GM23338 (cell line): ENCODE data around the gene NFKBIZ. TPM values are rescaled to one million over a fixed set of nuclear protein-coding genes. Genes with fewer than 3 reads are reported as not detected.

ENCODE experiments used
- ATAC-seq: fragments of 200-7000 bp; cut with Tn5 transposase; 3 replicates; pipeline ENCODE4 v1.9.1; 2020
- DNase-seq: peaks from one replicate; pipeline ENCODE4 v3.0.0-alpha.2; 2015; ENCODE audit warnings: low spot score
- H2AFZ ChIP-seq: fragments of 200-600 bp; sonication (generic); 2 replicates; pipeline ENCODE4 v1.8.0; 2016; ENCODE audit warnings: antibody characterized with exemption, mild to moderate bottlenecking, moderate library complexity
- H3F3A ChIP-seq: fragments of 200-600 bp; sonication (generic); replicated peaks from 2 replicates; pipeline ENCODE4 v1.8.0; 2017; ENCODE audit warnings: antibody characterized with exemption, mixed run types, low read depth
- H3K27ac ChIP-seq: fragments of 200-600 bp; sonication (generic); 2 replicates; pipeline ENCODE4 v1.6.1; 2016; ENCODE audit warnings: low read depth
- H3K27me3 ChIP-seq: fragments of 200-600 bp; sonication (generic); 2 replicates; pipeline ENCODE4 v1.8.0; 2016; ENCODE audit warnings: mild to moderate bottlenecking, mixed run types, moderate library complexity; ENCODE audit not compliant: insufficient read depth
- H3K36me3 ChIP-seq: fragments of 200-600 bp; sonication (generic); 2 replicates; pipeline ENCODE4 v1.8.0; 2016; ENCODE audit warnings: mild to moderate bottlenecking; ENCODE audit not compliant: insufficient read depth
- H3K4me1 ChIP-seq: fragments of 200-600 bp; sonication (generic); 2 replicates; pipeline ENCODE4 v1.8.0; 2016; ENCODE audit warnings: mild to moderate bottlenecking, moderate library complexity; ENCODE audit not compliant: insufficient read depth
- H3K4me2 ChIP-seq: fragments of 200-600 bp; sonication (generic); 2 replicates; pipeline ENCODE4 v1.7.1; 2017; ENCODE audit warnings: mixed run types
- H3K4me3 ChIP-seq: fragments of 200-600 bp; sonication (generic); 2 replicates; pipeline ENCODE4 v1.6.1; 2016; ENCODE audit warnings: mixed run types
- H3K79me2 ChIP-seq: fragments of 200-600 bp; sonication (generic); replicated peaks from 2 replicates; pipeline ENCODE4 v1.8.0; 2017; ENCODE audit warnings: mild to moderate bottlenecking; ENCODE audit not compliant: insufficient read depth
- H3K9me2 ChIP-seq: fragments of 200-600 bp; sonication (generic); 2 replicates; pipeline ENCODE4 v1.8.0; 2017; ENCODE audit not compliant: insufficient read depth
- H4K20me1 ChIP-seq: fragments of 200-600 bp; sonication (generic); replicated peaks from 2 replicates; pipeline ENCODE4 v1.8.0; 2017; ENCODE audit warnings: mild to moderate bottlenecking; ENCODE audit not compliant: insufficient read depth
- H3K27ac Mint-ChIP-seq: 2 replicates; pipeline ENCODE4 v1.8.0; 2020; ENCODE audit warnings: inconsistent platforms, mild to moderate bottlenecking, moderate library complexity, mixed read lengths
- H3K27me3 Mint-ChIP-seq: 3 replicates; pipeline ENCODE4 v1.8.0; 2022; ENCODE audit warnings: low read depth, mild to moderate bottlenecking, moderate library complexity, mixed read lengths, inconsistent platforms; ENCODE audit not compliant: insufficient read depth, poor library complexity
- H3K36me3 Mint-ChIP-seq: 3 replicates; pipeline ENCODE4 v1.8.0; 2021; ENCODE audit warnings: low read depth, mild to moderate bottlenecking, inconsistent platforms, moderate library complexity, mixed read lengths
- H3K4me1 Mint-ChIP-seq: 3 replicates; pipeline ENCODE4 v1.8.0; 2020; ENCODE audit warnings: mild to moderate bottlenecking, inconsistent platforms, mixed read lengths
- H3K4me3 Mint-ChIP-seq: 3 replicates; pipeline ENCODE4 v1.8.0; 2021; ENCODE audit warnings: moderate library complexity, mild to moderate bottlenecking, inconsistent platforms, mixed read lengths
- H3K9me3 Mint-ChIP-seq: 3 replicates; pipeline ENCODE4 v1.8.0; 2020; ENCODE audit warnings: moderate library complexity, mild to moderate bottlenecking, inconsistent platforms, mixed read lengths
- CREB1 ChIP-seq: fragments of 250-450 bp; sonication (Bioruptor Pico); IDR thresholded peaks from 2 replicates; pipeline ENCODE4 v1.5.0; 2020; ENCODE audit warnings: low read depth, mild to moderate bottlenecking, moderate library complexity
- EZH2phosphoT487 ChIP-seq: fragments of 200-600 bp; sonication (generic); IDR thresholded peaks from one replicate; pipeline ENCODE4 v1.8.1; 2018; ENCODE audit warnings: antibody characterized with exemption; ENCODE audit not compliant: unreplicated experiment
- JUNB ChIP-seq: IDR thresholded peaks from one replicate; pipeline ENCODE4 v1.6.1; 2016; ENCODE audit warnings: antibody characterized with exemption; ENCODE audit not compliant: unreplicated experiment
- NANOG ChIP-seq: IDR thresholded peaks from 2 replicates; pipeline ENCODE4 v1.6.1; 2016; ENCODE audit warnings: antibody characterized with exemption, borderline replicate concordance
- POLR2AphosphoS5 ChIP-seq: IDR thresholded peaks from 2 replicates; pipeline ENCODE4 v1.6.1; 2016; ENCODE audit warnings: antibody characterized with exemption, low read depth
- REST ChIP-seq: IDR thresholded peaks from one replicate; pipeline ENCODE4 v1.6.1; 2018; ENCODE audit warnings: antibody characterized with exemption; ENCODE audit not compliant: unreplicated experiment
- STAT1 ChIP-seq: IDR thresholded peaks from one replicate; pipeline ENCODE4 v1.6.1; 2016; ENCODE audit warnings: antibody characterized with exemption; ENCODE audit not compliant: unreplicated experiment
- polyA plus RNA-seq: library from polyadenylated mRNA; unstranded; fragments of >200 nt; fragmentation: Nextera tagmentation; extraction: Ambion mirVana; gene quantifications from 2 replicates; pipeline ENCODE4 v1.2.1, GENCODE V29; 2016
- total RNA-seq: library from RNA; depleted of rRNA; stranded (reverse); fragments of >200 nt; shearing (Covaris generic); gene quantifications from 2 replicates; pipeline ENCODE4 v1.2.3, GENCODE V29; 2014
- TF ChIP-seq, protein P1 (sequence below), 2 experiments: fragments of 200-600 bp in 1 of 2; sonication (generic) in 1 of 2; conservative IDR thresholded peaks; 2 replicates each; pipeline versions ENCODE4 v1.5.1 to v1.6.1; 2016 to 2017; ENCODE audit warnings: antibody characterized with exemption in 2 of 2, low read depth in 2 of 2, mild to moderate bottlenecking in 2 of 2, moderate library complexity in 1 of 2
- TF ChIP-seq, protein P2 (sequence below): fragments of 250-450 bp; sonication (Bioruptor Pico); IDR thresholded peaks from 2 replicates; pipeline ENCODE4 v1.5.0; 2020; ENCODE audit warnings: mild to moderate bottlenecking, moderate library complexity

NFKBIZ gene
- total and polyA plus RNA-seq, 2 experiments from 2014 or later, result 14.1 to 18.2 TPM

- Histone ChIP-seq H3K9me2 (no peaks in the 10 kb centered on the region), H3K4me3 (no peak overlapping the region), H2AFZ (no peak overlapping the region), H3K36me3 (no peaks in the 10 kb centered on the region), H3K4me1 (no peaks in the 10 kb centered on the region), H3K27ac (no peak overlapping the region), H3K4me2 (no peak overlapping the region), H3K79me2 (no peaks in the 10 kb centered on the region), H3K27me3 (no peaks in the 10 kb centered on the region), H4K20me1 (no peaks in the 10 kb centered on the region; the same call in 1 of the 2 replicates), H3F3A (no peaks in the 10 kb centered on the region)
- no peak for DNase-seq
- Mint-ChIP-seq H3K4me3 (no peak overlapping the region), H3K27ac (no peak overlapping the region), H3K4me1 (peaks cover 4% of the 10 kb centered on the region; the same call in 2 of the 3 replicates), H3K27me3 (peaks cover 2% of the 10 kb centered on the region), H3K9me3 (no peaks in the 10 kb centered on the region), H3K36me3 (no peaks in the 10 kb centered on the region)
- ATAC-seq, result no peak
- TF ChIP-seq REST (no peak), JUNB (no peak), STAT1 (no peak), NANOG (no peak), POLR2AphosphoS5 (no peak), EZH2phosphoT487 (no peak), CREB1 (CRISPR knock-in tag) (no peak)
- TF ChIP-seq, protein P1, sequence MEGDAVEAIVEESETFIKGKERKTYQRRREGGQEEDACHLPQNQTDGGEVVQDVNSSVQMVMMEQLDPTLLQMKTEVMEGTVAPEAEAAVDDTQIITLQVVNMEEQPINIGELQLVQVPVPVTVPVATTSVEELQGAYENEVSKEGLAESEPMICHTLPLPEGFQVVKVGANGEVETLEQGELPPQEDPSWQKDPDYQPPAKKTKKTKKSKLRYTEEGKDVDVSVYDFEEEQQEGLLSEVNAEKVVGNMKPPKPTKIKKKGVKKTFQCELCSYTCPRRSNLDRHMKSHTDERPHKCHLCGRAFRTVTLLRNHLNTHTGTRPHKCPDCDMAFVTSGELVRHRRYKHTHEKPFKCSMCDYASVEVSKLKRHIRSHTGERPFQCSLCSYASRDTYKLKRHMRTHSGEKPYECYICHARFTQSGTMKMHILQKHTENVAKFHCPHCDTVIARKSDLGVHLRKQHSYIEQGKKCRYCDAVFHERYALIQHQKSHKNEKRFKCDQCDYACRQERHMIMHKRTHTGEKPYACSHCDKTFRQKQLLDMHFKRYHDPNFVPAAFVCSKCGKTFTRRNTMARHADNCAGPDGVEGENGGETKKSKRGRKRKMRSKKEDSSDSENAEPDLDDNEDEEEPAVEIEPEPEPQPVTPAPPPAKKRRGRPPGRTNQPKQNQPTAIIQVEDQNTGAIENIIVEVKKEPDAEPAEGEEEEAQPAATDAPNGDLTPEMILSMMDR (conservative IDR thresholded peaks at IDR 0.05; ENCODE audit: low read depth in 2 of 2), result no peak
- TF ChIP-seq, protein P2, sequence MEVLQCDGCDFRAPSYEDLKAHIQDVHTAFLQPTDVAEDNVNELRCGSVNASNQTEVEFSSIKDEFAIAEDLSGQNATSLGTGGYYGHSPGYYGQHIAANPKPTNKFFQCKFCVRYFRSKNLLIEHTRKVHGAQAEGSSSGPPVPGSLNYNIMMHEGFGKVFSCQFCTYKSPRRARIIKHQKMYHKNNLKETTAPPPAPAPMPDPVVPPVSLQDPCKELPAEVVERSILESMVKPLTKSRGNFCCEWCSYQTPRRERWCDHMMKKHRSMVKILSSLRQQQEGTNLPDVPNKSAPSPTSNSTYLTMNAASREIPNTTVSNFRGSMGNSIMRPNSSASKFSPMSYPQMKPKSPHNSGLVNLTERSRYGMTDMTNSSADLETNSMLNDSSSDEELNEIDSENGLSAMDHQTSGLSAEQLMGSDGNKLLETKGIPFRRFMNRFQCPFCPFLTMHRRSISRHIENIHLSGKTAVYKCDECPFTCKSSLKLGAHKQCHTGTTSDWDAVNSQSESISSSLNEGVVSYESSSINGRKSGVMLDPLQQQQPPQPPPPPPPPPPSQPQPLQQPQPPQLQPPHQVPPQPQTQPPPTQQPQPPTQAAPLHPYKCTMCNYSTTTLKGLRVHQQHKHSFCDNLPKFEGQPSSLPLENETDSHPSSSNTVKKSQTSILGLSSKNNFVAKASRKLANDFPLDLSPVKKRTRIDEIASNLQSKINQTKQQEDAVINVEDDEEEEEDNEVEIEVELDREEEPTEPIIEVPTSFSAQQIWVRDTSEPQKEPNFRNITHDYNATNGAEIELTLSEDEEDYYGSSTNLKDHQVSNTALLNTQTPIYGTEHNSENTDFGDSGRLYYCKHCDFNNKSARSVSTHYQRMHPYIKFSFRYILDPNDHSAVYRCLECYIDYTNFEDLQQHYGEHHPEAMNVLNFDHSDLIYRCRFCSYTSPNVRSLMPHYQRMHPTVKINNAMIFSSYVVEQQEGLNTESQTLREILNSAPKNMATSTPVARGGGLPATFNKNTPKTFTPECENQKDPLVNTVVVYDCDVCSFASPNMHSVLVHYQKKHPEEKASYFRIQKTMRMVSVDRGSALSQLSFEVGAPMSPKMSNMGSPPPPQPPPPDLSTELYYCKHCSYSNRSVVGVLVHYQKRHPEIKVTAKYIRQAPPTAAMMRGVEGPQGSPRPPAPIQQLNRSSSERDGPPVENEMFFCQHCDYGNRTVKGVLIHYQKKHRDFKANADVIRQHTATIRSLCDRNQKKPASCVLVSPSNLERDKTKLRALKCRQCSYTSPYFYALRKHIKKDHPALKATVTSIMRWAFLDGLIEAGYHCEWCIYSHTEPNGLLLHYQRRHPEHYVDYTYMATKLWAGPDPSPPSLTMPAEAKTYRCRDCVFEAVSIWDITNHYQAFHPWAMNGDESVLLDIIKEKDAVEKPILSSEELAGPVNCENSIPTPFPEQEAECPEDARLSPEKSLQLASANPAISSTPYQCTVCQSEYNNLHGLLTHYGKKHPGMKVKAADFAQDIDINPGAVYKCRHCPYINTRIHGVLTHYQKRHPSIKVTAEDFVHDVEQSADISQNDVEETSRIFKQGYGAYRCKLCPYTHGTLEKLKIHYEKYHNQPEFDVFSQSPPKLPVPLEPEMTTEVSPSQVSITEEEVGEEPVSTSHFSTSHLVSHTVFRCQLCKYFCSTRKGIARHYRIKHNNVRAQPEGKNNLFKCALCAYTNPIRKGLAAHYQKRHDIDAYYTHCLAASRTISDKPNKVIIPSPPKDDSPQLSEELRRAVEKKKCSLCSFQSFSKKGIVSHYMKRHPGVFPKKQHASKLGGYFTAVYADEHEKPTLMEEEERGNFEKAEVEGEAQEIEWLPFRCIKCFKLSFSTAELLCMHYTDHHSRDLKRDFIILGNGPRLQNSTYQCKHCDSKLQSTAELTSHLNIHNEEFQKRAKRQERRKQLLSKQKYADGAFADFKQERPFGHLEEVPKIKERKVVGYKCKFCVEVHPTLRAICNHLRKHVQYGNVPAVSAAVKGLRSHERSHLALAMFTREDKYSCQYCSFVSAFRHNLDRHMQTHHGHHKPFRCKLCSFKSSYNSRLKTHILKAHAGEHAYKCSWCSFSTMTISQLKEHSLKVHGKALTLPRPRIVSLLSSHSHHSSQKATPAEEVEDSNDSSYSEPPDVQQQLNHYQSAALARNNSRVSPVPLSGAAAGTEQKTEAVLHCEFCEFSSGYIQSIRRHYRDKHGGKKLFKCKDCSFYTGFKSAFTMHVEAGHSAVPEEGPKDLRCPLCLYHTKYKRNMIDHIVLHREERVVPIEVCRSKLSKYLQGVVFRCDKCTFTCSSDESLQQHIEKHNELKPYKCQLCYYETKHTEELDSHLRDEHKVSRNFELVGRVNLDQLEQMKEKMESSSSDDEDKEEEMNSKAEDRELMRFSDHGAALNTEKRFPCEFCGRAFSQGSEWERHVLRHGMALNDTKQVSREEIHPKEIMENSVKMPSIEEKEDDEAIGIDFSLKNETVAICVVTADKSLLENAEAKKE (CRISPR knock-in tag), result no peak
Measured at GRCh38 chr3:101870138-101870537, 20.8 kb downstream of the NFKBIZ start.
